Esophagus muscularis mucosa (tissue), 3 donors: ENCODE measurements around the gene LSM14B.

Experiments used
- CTCF ChIP-seq, 3 experiments: fragments of 200-600 bp in 2 of 3; fragments of 450-650 bp in 1 of 3; sonication (generic) in 2 of 3; IDR thresholded peaks; one replicate each; pipeline ENCODE4 v1.5.1; 2017 to 2019; ENCODE audit warnings: antibody characterized with exemption in 3 of 3, mild to moderate bottlenecking in 2 of 3, moderate library complexity in 1 of 3
- POLR2A ChIP-seq: fragments of 450-650 bp; IDR thresholded peaks from one replicate; pipeline ENCODE4 v1.6.1; 2017; ENCODE audit warnings: antibody characterized with exemption, moderate library complexity, mild to moderate bottlenecking, low read depth
- POLR2AphosphoS5 ChIP-seq, 2 donors: sonication (generic); formaldehyde crosslinking; IDR thresholded peaks; one replicate each; pipeline ENCODE4 v1.6.1; 2017; ENCODE audit warnings: antibody characterized with exemption in 2 of 2

- TF ChIP-seq CTCF (IDR thresholded peaks at IDR 0.05), result no peak
- TF ChIP-seq POLR2A, result no peak
- TF ChIP-seq POLR2AphosphoS5 (IDR thresholded peaks at IDR 0.05), result no peak
These were observed 2.5 kb upstream of the LSM14B start for GRCh38 chr20:62119591-62120364.
